ENCODE data around the gene ATG16L2. TPM values are rescaled to one million over a fixed set of nuclear protein-coding genes. Genes with fewer than 3 reads are reported as not detected.

The ATG16L2 gene
- total and polyA plus RNA-seq, 2 donors (not counting 1 experiment from before 2014, with no cell fraction given), result 212 to 350 TPM

- Mint-ChIP-seq H3K27ac (peak overlapping the region; percentile 53), H3K4me3 (peak overlapping the region; percentile 99), H3K27me3 (no peaks in the 10 kb centered on the region), H3K9me3 (ENCODE audit: insufficient read depth) (no peaks in the 10 kb centered on the region), H3K4me1 (peaks cover 50% of the 10 kb centered on the region)
- H3K36me3 ChIP-seq (replicated peaks in 1 of 2; ENCODE audit: control extremely low read depth in 1 of 2, control insufficient read depth in 1 of 2, extremely low read depth in 1 of 2, insufficient read depth in 2 of 2, low read length in 1 of 2), result peaks cover 0 to 48% of the 10 kb centered on the region in 2 experiments
- no peaks in the 10 kb centered on the region for H3K27me3 ChIP-seq (replicated peaks in 1 of 4; ENCODE audit: control extremely low read depth in 1 of 4, control insufficient read depth in 3 of 4, insufficient read depth in 4 of 4, low read length in 3 of 4)
- peak overlapping the region; percentile 95 for H3K9ac ChIP-seq (ENCODE audit: low read length)
- H2AFZ ChIP-seq (ENCODE audit: insufficient read depth, low read depth, low read length, poor library complexity, severe bottlenecking), result no peak overlapping the region
- H3K9me3 ChIP-seq (ENCODE audit: control extremely low read depth in 1 of 3, control insufficient read depth in 2 of 3, insufficient read depth in 1 of 3, low read length in 2 of 3), result peaks cover 0 to 4% (median 0%) of the 10 kb centered on the region in 3 donors
- peak overlapping the region; percentile 26 to 99 (median 98) for H3K4me3 ChIP-seq (ENCODE audit: control extremely low read depth in 1 of 5, extremely low read depth in 1 of 5, insufficient read depth in 1 of 5, low read depth in 2 of 5, low read length in 4 of 5)
- no peak for TF ChIP-seq EZH2 (IDR thresholded peaks at IDR 0.05; ENCODE audit: borderline replicate concordance, insufficient read depth, low read depth, low read length, poor library complexity, severe bottlenecking)
- no peak for TF ChIP-seq CTCF (IDR thresholded peaks at IDR 0.05)
- CTCF ChIA-PET, result interaction anchor here (0.6 to 2.9 kb wide), 9 partner anchors 11 to 362 kb away, joined by 3 to 26 read pairs (median 5); partner anchors contain the start of genes FCHSD2 and STARD10
- H3K4me1 ChIP-seq (ENCODE audit: control insufficient read depth in 2 of 2, insufficient read depth in 2 of 2, low read length in 2 of 2), result peaks cover 23 to 48% of the 10 kb centered on the region in 2 donors
- DNase-seq (no peak), ATAC-seq (ENCODE audit: low read depth) (no peak)
- POLR2A ChIA-PET, result interaction anchor here (0.6 to 3.6 kb wide), 7 partner anchors 10 to 327 kb away, joined by 3 to 39 read pairs (median 6); partner anchors contain the start of gene STARD10
- 61% methylated on average over 5 of the region's 7 CpGs for WGBS (ENCODE audit: insufficient coverage)
- H4K20me1 ChIP-seq (ENCODE audit: control insufficient read depth, insufficient read depth, low read length, poor library complexity, severe bottlenecking), result peaks cover 43% of the 10 kb centered on the region
- intact Hi-C loops (cut with micrococcal nuclease), result loop anchor here (10.0 kb wide), 1 partner anchor 592 kb away; the partner anchor contains the start of gene INPPL1
- peak overlapping the region; percentile 99 for H3K4me2 ChIP-seq (replicated peaks; ENCODE audit: low read depth, low read length, poor library complexity, severe bottlenecking)
- peak overlapping the region; percentile 5 to 95 for H3K27ac ChIP-seq (ENCODE audit: low read length in 2 of 2)
- H3K79me2 ChIP-seq (ENCODE audit: control insufficient read depth, insufficient read depth, low read length), result peaks cover 62% of the 10 kb centered on the region
Observed at GRCh38 chr11:72816404-72816990, 2.3 kb downstream of the ATG16L2 start.

GRCh38 chr11:72817966-72818365 lies 3.8 kb downstream of the ATG16L2 start:
- WGBS (ENCODE audit: insufficient coverage), result 100% methylated on average over 4 of the region's 4 CpGs
- Histone ChIP-seq H4K20me1 (ENCODE audit: control insufficient read depth, insufficient read depth, low read length, poor library complexity, severe bottlenecking) (peaks cover 48% of the 10 kb centered on the region), H3K9ac (ENCODE audit: low read length) (no peak overlapping the region), H3K36me3 (replicated peaks in 1 of 2; ENCODE audit: control extremely low read depth in 1 of 2, control insufficient read depth in 1 of 2, extremely low read depth in 1 of 2, insufficient read depth in 2 of 2, low read length in 1 of 2) (peaks cover 0 to 57% of the 10 kb centered on the region in 2 experiments), H3K27ac (ENCODE audit: low read length in 2 of 2) (no peak overlapping the region), H3K27me3 (replicated peaks in 1 of 4; ENCODE audit: control extremely low read depth in 1 of 4, control insufficient read depth in 3 of 4, insufficient read depth in 4 of 4, low read length in 3 of 4) (no peaks in the 10 kb centered on the region), H3K4me3 (ENCODE audit: control extremely low read depth in 1 of 5, extremely low read depth in 1 of 5, insufficient read depth in 1 of 5, low read depth in 2 of 5, low read length in 4 of 5) (no peak overlapping the region), H2AFZ (ENCODE audit: insufficient read depth, low read depth, low read length, poor library complexity, severe bottlenecking) (no peak overlapping the region), H3K4me2 (replicated peaks; ENCODE audit: low read depth, low read length, poor library complexity, severe bottlenecking) (no peak overlapping the region), H3K79me2 (ENCODE audit: control insufficient read depth, insufficient read depth, low read length) (peaks cover 51% of the 10 kb centered on the region), H3K9me3 (ENCODE audit: control extremely low read depth in 1 of 3, control insufficient read depth in 2 of 3, insufficient read depth in 1 of 3, low read length in 2 of 3) (peaks cover 0 to 4% (median 0%) of the 10 kb centered on the region in 3 donors), H3K4me1 (ENCODE audit: control insufficient read depth in 2 of 2, insufficient read depth in 2 of 2, low read length in 2 of 2) (peaks cover 28 to 53% of the 10 kb centered on the region in 2 donors)
- Mint-ChIP-seq H3K4me3 (peak overlapping the region; percentile 42), H3K4me1 (peaks cover 50% of the 10 kb centered on the region), H3K27ac (peak overlapping the region; percentile 68), H3K27me3 (no peaks in the 10 kb centered on the region), H3K9me3 (ENCODE audit: insufficient read depth) (no peaks in the 10 kb centered on the region)
- TF ChIP-seq EZH2 (IDR thresholded peaks at IDR 0.05; ENCODE audit: borderline replicate concordance, insufficient read depth, low read depth, low read length, poor library complexity, severe bottlenecking) (no peak), CTCF (IDR thresholded peaks at IDR 0.05) (no peak)
- ChIA-PET POLR2A (no interaction called here), CTCF (interaction anchor here (1.9 to 2.4 kb wide), 2 partner anchors 9 to 93 kb away, joined by 5 to 7 read pairs; no protein-coding TSS in a partner anchor)
- no peak for ATAC-seq (ENCODE audit: low read depth)
- intact Hi-C loops (cut with micrococcal nuclease), result loop anchor here (10.0 kb wide), 1 partner anchor 593 kb away; the partner anchor contains the start of gene INPPL1
- DNase-seq, result no peak
